ENCODE measurements around the gene MEX3A. TPM values are rescaled to one million over a fixed set of nuclear protein-coding genes. Genes with fewer than 3 reads are reported as not detected.
"Not testable (repeated sequence)": the region's sequence is repeated elsewhere in the genome, so short reads cannot be mapped to it uniquely, and the experiment has no call there.

The MEX3A gene
- total and polyA plus RNA-seq, 4 donors: 0.26 to 8.1 (median 1.1) TPM

GRCh38 chr1:156074661-156075060 lies 7.6 kb downstream of the MEX3A start:
- no peak overlapping the region for H3K4me3 ChIP-seq
- H3K9ac ChIP-seq (ENCODE audit: insufficient read depth in 1 of 2, low read length in 2 of 2): no peak overlapping the region
- H3K36me3 ChIP-seq (ENCODE audit: control insufficient read depth in 4 of 4, insufficient read depth in 4 of 4, low read length in 4 of 4): peaks cover 0 to 17% (median 5%) of the 10 kb centered on the region in 4 donors
- ATAC-seq (ENCODE audit: insufficient read depth, low FRiP score): no peak
- no peak for DNase-seq
- no peaks in the 10 kb centered on the region for H3K9me3 ChIP-seq (ENCODE audit: control insufficient read depth in 4 of 4, insufficient read depth in 3 of 4, low read length in 3 of 4)
- 54 to 61% methylated on average over 8 of the region's 8 CpGs for WGBS, 2 donors
- no peak overlapping the region for H3K27ac ChIP-seq (ENCODE audit: low read depth in 1 of 2, low read length in 1 of 2)
- H3K4me1 ChIP-seq (ENCODE audit: control insufficient read depth in 5 of 5, insufficient read depth in 5 of 5, low read length in 5 of 5): peaks cover 0 to 65% (median 17%) of the 10 kb centered on the region in 5 donors
- TF ChIP-seq CTCF (IDR thresholded peaks at IDR 0.05; ENCODE audit: control extremely low read depth, extremely low read depth): no peak
- no peaks in the 10 kb centered on the region for H3K27me3 ChIP-seq (ENCODE audit: control insufficient read depth in 3 of 3, insufficient read depth in 3 of 3, low read length in 2 of 3)

- Histone ChIP-seq H3K36me3 (ENCODE audit: control insufficient read depth in 4 of 4, insufficient read depth in 4 of 4, low read length in 4 of 4) (peaks cover 0 to 17% (median 5%) of the 10 kb centered on the region in 4 donors), H3K4me3 (no peak overlapping the region), H3K27ac (ENCODE audit: low read depth in 1 of 2, low read length in 1 of 2) (no peak overlapping the region), H3K27me3 (ENCODE audit: control insufficient read depth in 3 of 3, insufficient read depth in 3 of 3, low read length in 2 of 3) (no peaks in the 10 kb centered on the region), H3K9me3 (ENCODE audit: control insufficient read depth in 4 of 4, insufficient read depth in 3 of 4, low read length in 3 of 4) (no peaks in the 10 kb centered on the region), H3K4me1 (ENCODE audit: control insufficient read depth in 5 of 5, insufficient read depth in 5 of 5, low read length in 5 of 5) (peaks cover 0 to 57% (median 14%) of the 10 kb centered on the region in 5 donors), H3K9ac (ENCODE audit: insufficient read depth in 1 of 2, low read length in 2 of 2) (no peak overlapping the region)
- TF ChIP-seq CTCF (IDR thresholded peaks at IDR 0.05; ENCODE audit: control extremely low read depth, extremely low read depth): no peak
- DNase-seq (no peak), ATAC-seq (ENCODE audit: insufficient read depth, low FRiP score) (no peak)
- WGBS, 2 donors: 71 to 83% methylated on average over 4 to 5 of the region's 5 CpGs
Measured at GRCh38 chr1:156073740-156074139, 8.5 kb downstream of the MEX3A start.

- Histone ChIP-seq H3K27ac (ENCODE audit: low read depth in 1 of 2, low read length in 1 of 2) (no peak overlapping the region), H3K4me1 (ENCODE audit: control insufficient read depth in 5 of 5, insufficient read depth in 5 of 5, low read length in 5 of 5) (peaks cover 0 to 51% (median 13%) of the 10 kb centered on the region in 5 donors), H3K9me3 (ENCODE audit: control insufficient read depth in 4 of 4, insufficient read depth in 3 of 4, low read length in 3 of 4) (no peaks in the 10 kb centered on the region), H3K4me3 (no peak overlapping the region), H3K9ac (ENCODE audit: insufficient read depth in 1 of 2, low read length in 2 of 2) (no peak overlapping the region), H3K27me3 (ENCODE audit: control insufficient read depth in 3 of 3, insufficient read depth in 3 of 3, low read length in 2 of 3) (no peaks in the 10 kb centered on the region), H3K36me3 (ENCODE audit: control insufficient read depth in 4 of 4, insufficient read depth in 4 of 4, low read length in 4 of 4) (peaks cover 0 to 17% (median 5%) of the 10 kb centered on the region in 4 donors)
- no peak for TF ChIP-seq CTCF (IDR thresholded peaks at IDR 0.05; ENCODE audit: control extremely low read depth, extremely low read depth)
- no peak for ATAC-seq (ENCODE audit: insufficient read depth, low FRiP score)
- WGBS, 2 donors: 0 to 35% methylated on average over 1 of the region's 1 CpG
- no peak for DNase-seq
Measured at GRCh38 chr1:156073110-156073687, 9.1 kb downstream of the MEX3A start.

- TF ChIP-seq CTCF (IDR thresholded peaks at IDR 0.05; ENCODE audit: control extremely low read depth, extremely low read depth): no peak
- Histone ChIP-seq H3K27ac (ENCODE audit: low read depth in 1 of 2, low read length in 1 of 2) (no peak overlapping the region), H3K27me3 (ENCODE audit: control insufficient read depth in 3 of 3, insufficient read depth in 3 of 3, low read length in 2 of 3) (no peaks in the 10 kb centered on the region), H3K4me3 (no peak overlapping the region), H3K9me3 (ENCODE audit: control insufficient read depth in 4 of 4, insufficient read depth in 3 of 4, low read length in 3 of 4) (no peaks in the 10 kb centered on the region), H3K4me1 (ENCODE audit: control insufficient read depth in 5 of 5, insufficient read depth in 5 of 5, low read length in 5 of 5) (peaks cover 0 to 42% (median 7%) of the 10 kb centered on the region in 5 donors), H3K36me3 (ENCODE audit: control insufficient read depth in 4 of 4, insufficient read depth in 4 of 4, low read length in 4 of 4) (peaks cover 0 to 14% (median 5%) of the 10 kb centered on the region in 4 donors), H3K9ac (ENCODE audit: insufficient read depth in 1 of 2, low read length in 2 of 2) (no peak overlapping the region)
- ATAC-seq (ENCODE audit: insufficient read depth, low FRiP score): no peak
- WGBS, 2 donors: 71% methylated on average over 6 of the region's 6 CpGs
- no peak for DNase-seq
Measured at GRCh38 chr1:156072251-156072650, 10.0 kb downstream of the MEX3A start.

- H3K4me3 ChIP-seq; ATAC-seq (ENCODE audit: insufficient read depth, low FRiP score); H3K27me3 ChIP-seq (ENCODE audit: control insufficient read depth in 3 of 3, insufficient read depth in 3 of 3, low read length in 2 of 3); DNase-seq; H3K27ac ChIP-seq (ENCODE audit: low read depth in 1 of 2, low read length in 1 of 2); H3K9ac ChIP-seq (ENCODE audit: insufficient read depth in 1 of 2, low read length in 2 of 2); H3K9me3 ChIP-seq (ENCODE audit: control insufficient read depth in 4 of 4, insufficient read depth in 3 of 4, low read length in 3 of 4): not testable (repeated sequence)
- WGBS, 2 donors: 90 to 92% methylated on average over 7 of the region's 7 CpGs
- Histone ChIP-seq H3K36me3 (ENCODE audit: control insufficient read depth in 4 of 4, insufficient read depth in 4 of 4, low read length in 4 of 4) (peaks cover 0 to 10% (median 4%) of the 10 kb centered on the region in 4 donors), H3K4me1 (ENCODE audit: control insufficient read depth in 5 of 5, insufficient read depth in 5 of 5, low read length in 5 of 5) (peaks cover 0 to 33% (median 7%) of the 10 kb centered on the region in 5 donors)
Measured at GRCh38 chr1:156071332-156071816, 10.9 kb downstream of the MEX3A start.
